ENCODE data around the gene VAV3.

GRCh38 chr1:107766533-107766932, 198.4 kb downstream of the VAV3 start:
- TF ChIP-seq SIN3A (IDR thresholded peaks at IDR 0.05; ENCODE audit: low read depth): no peak
- no peak for TF ChIP-seq YY1 (IDR thresholded peaks at IDR 0.05; ENCODE audit: extremely low read depth, insufficient replicate concordance, low read depth, low read length)
- no peak for TF ChIP-seq POLR2A (IDR thresholded peaks at IDR 0.05; ENCODE audit: borderline replicate concordance, extremely low read depth, insufficient read depth, insufficient read length)
- no peak for TF ChIP-seq CEBPB (IDR thresholded peaks at IDR 0.05; ENCODE audit: low read depth)
- no peak for TF ChIP-seq CTCF (IDR thresholded peaks at IDR 0.05 in 2 of 3, conservative IDR thresholded peaks at IDR 0.05 in 1 of 3; ENCODE audit: borderline replicate concordance in 1 of 3, insufficient read depth in 1 of 3, low read depth in 2 of 3, low read length in 2 of 3)
- no peak for TF ChIP-seq FOSL1 (IDR thresholded peaks at IDR 0.05; ENCODE audit: low read depth)
- TF ChIP-seq REST (IDR thresholded peaks at IDR 0.05; ENCODE audit: low read depth): no peak
- TF ChIP-seq JUND (IDR thresholded peaks at IDR 0.05): no peak
- TF ChIP-seq ATF3 (IDR thresholded peaks at IDR 0.05): no peak
- no peak for TF ChIP-seq SP1 (IDR thresholded peaks at IDR 0.05; ENCODE audit: low read depth)
- no peak for TF ChIP-seq POLR2AphosphoS5 (IDR thresholded peaks at IDR 0.05; ENCODE audit: low read depth, low read length)
